ENCODE data around the gene KCTD13. TPM values are rescaled to one million over a fixed set of nuclear protein-coding genes. Genes with fewer than 3 reads are reported as not detected.

Gene KCTD13
- total and polyA plus RNA-seq, 8 donors, result 7.7 to 20.5 (median 9.3) TPM

DNA sequence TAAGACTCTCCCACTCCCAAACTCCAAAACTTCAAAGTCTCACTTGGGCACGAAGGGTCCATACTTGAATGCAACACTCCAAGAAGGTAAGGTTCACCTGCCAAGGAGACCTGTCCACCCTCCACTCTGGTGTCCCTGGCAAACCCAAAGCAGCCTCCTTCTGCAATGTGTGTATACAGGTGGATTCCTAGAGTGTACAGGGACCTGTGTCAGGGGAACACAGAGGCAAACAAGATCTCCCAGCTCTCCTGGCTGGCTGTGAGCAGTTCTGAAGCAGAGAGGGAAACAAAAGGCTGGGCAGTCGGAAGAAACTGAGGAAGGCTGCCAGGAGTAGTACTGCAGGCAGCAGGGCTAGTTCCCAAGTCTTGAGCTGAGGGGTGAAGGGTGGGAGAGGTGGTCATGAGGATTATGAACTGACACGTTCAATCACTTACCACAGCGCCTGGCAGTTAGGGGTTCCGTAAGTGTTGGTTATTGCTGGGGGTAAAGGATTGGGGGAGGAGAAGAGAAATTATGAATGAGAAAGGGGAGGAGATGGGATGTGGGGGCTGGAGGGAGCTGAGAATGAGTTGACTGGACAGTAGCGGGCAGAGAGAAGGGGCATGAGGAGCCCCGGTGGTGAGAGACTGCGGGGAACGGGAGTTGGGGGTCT is 795 bp downstream of the KCTD13 start:
- no peak for DNase-seq
- Histone ChIP-seq H3K4me1 (peaks cover 0 to 16% (median 13%) of the 10 kb centered on the region in 3 donors), H3K27ac (no peak overlapping the region), H3K4me3 (peak overlapping the region; percentile 92 to 100 (median 100)), H3K9me3 (no peaks in the 10 kb centered on the region), H3K27me3 (no peaks in the 10 kb centered on the region), H3K36me3 (peaks cover 0 to 10% (median 0%) of the 10 kb centered on the region in 3 donors)
- no peak for ATAC-seq
- 5 to 6% methylated on average over 9 of the region's 9 CpGs for WGBS, 2 donors
- intact Hi-C loops (cut with DNase I), result loop anchor here in 1 of 3 donors (5.0 kb wide), 1 partner anchor 37 kb away; the partner anchor contains the start of gene TMEM219
- FAIRE-seq, result no peak
- TF ChIP-seq, protein P1, sequence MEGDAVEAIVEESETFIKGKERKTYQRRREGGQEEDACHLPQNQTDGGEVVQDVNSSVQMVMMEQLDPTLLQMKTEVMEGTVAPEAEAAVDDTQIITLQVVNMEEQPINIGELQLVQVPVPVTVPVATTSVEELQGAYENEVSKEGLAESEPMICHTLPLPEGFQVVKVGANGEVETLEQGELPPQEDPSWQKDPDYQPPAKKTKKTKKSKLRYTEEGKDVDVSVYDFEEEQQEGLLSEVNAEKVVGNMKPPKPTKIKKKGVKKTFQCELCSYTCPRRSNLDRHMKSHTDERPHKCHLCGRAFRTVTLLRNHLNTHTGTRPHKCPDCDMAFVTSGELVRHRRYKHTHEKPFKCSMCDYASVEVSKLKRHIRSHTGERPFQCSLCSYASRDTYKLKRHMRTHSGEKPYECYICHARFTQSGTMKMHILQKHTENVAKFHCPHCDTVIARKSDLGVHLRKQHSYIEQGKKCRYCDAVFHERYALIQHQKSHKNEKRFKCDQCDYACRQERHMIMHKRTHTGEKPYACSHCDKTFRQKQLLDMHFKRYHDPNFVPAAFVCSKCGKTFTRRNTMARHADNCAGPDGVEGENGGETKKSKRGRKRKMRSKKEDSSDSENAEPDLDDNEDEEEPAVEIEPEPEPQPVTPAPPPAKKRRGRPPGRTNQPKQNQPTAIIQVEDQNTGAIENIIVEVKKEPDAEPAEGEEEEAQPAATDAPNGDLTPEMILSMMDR (IDR thresholded peaks at IDR 0.05), result no peak

DNA sequence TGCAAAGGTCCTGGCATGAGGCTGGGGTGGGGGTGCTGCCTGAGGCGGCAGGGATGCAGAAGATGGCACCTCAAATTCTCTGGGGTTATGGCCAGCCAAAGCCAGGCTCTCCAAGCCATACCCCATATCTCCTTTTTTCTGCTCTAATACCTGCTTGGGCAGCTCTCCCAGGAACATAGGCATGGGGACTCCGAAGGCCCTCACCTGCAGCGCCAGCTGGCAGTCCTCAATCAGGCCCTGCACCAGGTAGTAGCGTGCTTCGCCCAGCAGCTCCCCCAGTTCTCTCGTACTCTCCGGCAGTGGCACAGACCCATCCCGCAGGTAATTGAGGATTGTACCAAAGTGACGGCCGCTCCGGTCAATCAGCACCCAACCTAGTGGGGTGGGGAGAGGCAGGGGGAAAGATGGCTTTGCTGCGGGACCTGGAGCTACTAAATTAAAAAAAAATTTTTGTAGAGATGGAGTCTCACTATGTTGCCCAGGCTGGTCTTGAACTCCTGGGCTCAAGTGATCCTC is 3.0 kb downstream of the KCTD13 start:
- H3K36me3 ChIP-seq, result peaks cover 0 to 16% (median 0%) of the 10 kb centered on the region in 3 donors
- TF ChIP-seq, protein P1 (IDR thresholded peaks at IDR 0.05), result no peak
- WGBS, 2 donors, result 97 to 98% methylated on average over 12 of the region's 12 CpGs

DNA sequence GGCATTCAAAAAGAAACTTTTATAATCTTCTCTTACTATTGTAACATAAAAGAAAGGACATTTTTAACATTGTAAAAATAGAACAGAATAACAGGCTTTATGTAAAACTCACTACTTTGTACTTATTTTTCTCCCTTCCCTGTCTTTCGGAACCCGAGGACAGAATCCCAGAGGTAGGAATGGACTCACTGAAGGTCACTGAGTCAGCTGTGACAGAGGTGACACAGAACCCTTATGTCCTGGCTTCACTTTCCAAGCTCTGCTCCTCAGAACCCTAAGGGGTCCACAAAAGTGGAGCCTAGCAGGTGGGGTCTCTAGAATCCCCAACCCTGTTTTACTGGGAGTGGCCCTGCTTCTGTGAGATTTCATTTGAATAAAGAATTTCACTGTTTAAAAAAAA is 3.7 kb downstream of the KCTD13 start:
- FAIRE-seq, result no peak
- intact Hi-C loops (cut with DNase I), result no loop called here

More for the DNA sequence above, 3.0 kb downstream of the KCTD13 start:
- ATAC-seq (no peak), DNase-seq (no peak), FAIRE-seq (no peak)
- H3K4me1 ChIP-seq, result peaks cover 0 to 16% (median 13%) of the 10 kb centered on the region in 3 donors
- H3K27ac ChIP-seq, result no peak overlapping the region
- intact Hi-C loops (cut with DNase I), result no loop called here
- H3K4me3 ChIP-seq, result no peak overlapping the region
- no peaks in the 10 kb centered on the region for H3K9me3 ChIP-seq
- H3K27me3 ChIP-seq, result no peaks in the 10 kb centered on the region

DNA sequence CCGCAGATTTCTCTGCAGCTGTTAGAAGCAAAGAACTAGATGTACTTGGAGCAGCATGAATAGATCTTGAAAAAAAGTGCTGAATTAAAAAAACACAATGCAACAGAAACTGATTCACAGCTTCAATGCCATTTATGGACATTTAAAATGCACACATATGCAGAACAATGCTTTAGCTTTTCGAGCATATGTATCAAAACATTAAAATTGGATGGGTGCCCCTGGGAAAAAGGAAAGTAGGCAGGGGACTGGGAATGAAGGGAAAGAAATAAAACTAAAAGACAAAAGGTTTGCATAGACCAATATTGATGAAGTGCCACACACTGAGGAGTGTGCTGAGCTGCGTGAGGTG is 5.0 kb downstream of the KCTD13 start:
- intact Hi-C loops (cut with DNase I), result no loop called here
- Histone ChIP-seq H3K4me3 (no peak overlapping the region), H3K27ac (no peak overlapping the region), H3K36me3 (peaks cover 0 to 16% (median 0%) of the 10 kb centered on the region in 3 donors), H3K27me3 (no peaks in the 10 kb centered on the region), H3K9me3 (no peaks in the 10 kb centered on the region), H3K4me1 (peaks cover 0 to 10% (median 9%) of the 10 kb centered on the region in 3 donors)
- ATAC-seq (no peak), DNase-seq (no peak), FAIRE-seq (no peak)
- TF ChIP-seq, protein P1 (IDR thresholded peaks at IDR 0.05), result no peak
- WGBS, 2 donors, result 89 to 90% methylated on average over 3 of the region's 3 CpGs

More for the DNA sequence above, 3.7 kb downstream of the KCTD13 start:
- H3K36me3 ChIP-seq, result peaks cover 0 to 16% (median 0%) of the 10 kb centered on the region in 3 donors
- 88% methylated on average over 2 of the region's 2 CpGs for WGBS, 2 donors
- TF ChIP-seq, protein P1 (IDR thresholded peaks at IDR 0.05), result no peak
- no peak for ATAC-seq
- DNase-seq, result no peak
- no peak overlapping the region for H3K27ac ChIP-seq
- H3K27me3 ChIP-seq, result no peaks in the 10 kb centered on the region
- no peaks in the 10 kb centered on the region for H3K9me3 ChIP-seq
- no peak overlapping the region for H3K4me3 ChIP-seq
- H3K4me1 ChIP-seq, result peaks cover 0 to 15% (median 13%) of the 10 kb centered on the region in 3 donors
